Measurements from ENCODE around the gene SLC22A17.

SLC22A17 gene

DNA sequence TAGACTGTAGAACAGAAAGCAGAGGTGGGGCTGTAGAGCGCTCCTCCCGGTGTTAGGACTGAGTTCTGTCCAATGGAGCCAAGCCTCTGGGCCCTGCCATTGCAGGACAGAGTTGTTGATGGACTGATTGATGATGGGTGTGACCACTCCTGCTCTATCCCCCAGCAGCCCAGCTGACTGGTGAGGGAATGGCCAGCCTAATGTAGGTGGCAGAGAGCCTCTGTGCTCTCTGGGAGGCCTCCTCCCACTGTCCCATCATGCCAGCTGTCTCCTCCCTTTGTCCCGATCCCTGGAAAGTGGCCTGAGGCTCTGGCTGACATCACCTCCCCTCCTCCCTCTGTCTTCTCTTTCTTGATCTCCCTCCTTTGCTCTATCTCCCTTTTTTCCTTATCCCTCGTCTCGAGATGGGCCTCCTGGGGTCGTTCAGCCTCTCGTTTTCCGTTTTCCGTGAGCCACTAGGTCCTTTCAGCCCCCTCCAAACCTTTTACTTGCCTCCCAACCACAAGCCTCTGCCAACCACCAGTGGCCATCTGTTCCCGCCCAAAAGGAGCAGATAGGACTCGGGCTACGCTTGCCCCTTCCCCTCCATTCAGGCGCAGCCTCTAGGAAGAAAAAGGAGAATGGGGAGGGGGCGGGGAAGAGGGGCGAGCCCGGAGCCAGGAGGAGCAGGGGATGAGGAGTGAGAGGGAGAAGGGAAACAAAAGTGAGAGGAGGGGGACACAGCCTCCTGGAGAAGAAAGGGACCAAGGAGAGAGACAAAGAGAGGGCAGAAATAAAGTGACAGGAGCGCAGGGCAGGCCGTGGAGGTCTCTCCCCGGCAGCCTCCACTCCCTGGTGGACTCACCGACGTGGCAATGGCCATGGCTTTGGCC is 11.7 kb upstream of the SLC22A17 start:
- DNase-seq, result peak; percentile 84

DNA sequence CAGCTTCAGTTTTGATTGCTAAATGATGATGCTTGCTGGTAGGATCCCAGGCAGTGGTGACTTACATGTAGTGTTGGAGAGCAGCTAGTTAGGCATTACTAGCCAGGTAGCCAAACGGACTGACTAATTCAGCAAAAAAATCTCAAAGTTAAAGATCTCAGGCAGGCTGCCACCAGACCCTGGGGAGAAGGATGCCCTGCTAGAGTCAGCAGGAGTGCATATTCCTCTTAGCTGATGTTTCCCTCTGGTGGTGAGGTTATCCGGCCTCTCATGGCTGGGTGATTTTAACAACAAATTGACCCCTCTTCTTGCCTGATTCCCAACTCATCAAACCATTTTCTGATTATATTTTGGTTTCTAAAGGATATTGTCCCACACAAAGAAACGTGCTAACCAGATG is 9.5 kb upstream of the SLC22A17 start:
- DNase-seq, result no peak

DNA sequence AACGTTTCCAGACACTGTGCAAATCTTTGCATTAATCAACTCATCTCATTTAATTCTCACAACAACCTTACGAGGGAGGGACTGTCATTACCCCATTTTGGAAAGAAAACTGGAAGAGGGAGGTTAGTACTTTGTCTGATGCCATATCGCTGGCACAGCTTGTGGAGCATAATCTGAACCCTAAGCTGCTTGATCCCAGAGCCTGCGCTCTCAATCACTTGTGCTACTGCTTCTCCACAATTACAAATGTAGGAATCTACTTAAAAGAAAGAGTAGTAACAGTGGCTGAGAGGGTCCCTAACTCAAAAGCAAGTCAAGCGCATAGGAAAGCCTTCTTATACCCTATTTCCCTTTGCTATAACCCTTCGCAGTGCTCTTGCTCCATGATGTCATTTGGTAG is 9.1 kb upstream of the SLC22A17 start:
- no peak for DNase-seq

DNA sequence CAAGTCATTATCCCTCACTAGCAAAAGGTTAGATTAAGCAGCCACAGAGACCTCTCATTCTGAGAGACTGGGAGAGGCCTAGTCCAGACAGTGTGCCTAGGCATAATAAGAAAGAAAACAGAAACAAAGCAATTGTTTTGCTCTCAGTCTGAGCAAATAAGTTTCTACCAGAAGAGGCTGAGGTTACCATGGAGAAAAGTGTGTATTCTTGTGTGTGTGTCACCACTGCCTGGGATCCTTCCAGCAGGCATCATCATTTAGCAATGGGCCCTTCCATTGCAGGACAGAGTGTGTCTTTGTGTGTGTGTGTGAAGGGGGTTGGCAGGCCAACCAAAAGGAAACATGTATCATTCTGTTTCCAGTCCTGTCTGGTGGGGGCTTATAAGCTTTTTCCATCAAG is 8.6 kb upstream of the SLC22A17 start:
- DNase-seq, result no peak

DNA sequence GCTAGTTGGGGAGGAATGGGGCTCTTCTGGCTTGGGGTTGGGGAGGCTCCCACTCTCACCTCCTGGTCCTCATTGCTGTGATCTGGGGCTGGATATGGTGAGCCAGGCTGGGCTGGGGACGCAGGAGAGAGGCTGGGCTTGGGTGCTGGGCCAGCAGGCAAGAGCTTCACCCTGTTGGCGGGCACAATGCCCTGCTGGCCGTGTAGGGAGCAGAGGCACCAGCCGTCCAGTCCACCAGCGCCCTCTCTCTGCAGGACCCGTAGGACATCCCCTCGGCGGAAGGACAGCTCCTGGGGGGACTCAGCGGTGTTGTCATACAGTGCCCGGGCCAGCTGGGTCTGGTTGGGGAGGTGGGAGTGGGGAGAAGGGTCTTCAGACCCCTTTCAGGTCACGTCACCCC is 7.8 kb upstream of the SLC22A17 start:
- DNase-seq, result no peak

DNA sequence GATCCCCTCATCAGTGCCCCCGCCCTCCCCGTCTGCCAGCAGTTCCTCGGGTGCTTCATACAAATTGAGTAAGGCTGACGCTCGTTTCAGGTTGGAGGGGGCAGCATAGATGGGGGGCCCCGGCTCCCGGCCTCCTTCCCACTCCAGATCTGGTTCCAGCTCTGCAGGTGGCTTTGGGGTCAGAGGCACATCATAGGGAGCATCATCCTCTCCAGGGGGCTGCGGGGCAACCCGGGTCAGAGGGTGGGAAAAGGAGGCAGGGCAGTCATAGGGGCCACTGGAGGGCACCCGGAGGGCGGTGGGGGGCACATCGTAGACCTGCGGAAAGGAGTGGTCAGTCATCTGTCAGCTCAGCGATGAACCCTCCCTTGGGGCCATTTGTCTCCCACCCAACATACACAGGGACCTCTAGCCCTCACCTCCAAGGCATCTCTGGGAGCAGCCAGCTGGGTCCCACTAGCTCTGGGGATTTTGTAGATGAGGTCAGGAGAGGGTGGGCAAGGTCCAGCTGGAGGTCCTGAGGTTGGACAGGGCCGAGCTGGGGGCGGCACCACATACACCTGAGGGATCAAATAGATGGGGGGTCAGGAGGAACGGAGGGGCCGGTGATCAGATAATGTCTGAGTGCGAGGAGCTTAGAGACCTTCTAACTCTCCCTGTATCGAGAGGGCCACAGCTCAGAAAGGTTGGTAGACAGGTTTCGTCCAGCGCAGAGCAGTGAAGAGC is 7.2 kb upstream of the SLC22A17 start:
- no peak for DNase-seq

DNA sequence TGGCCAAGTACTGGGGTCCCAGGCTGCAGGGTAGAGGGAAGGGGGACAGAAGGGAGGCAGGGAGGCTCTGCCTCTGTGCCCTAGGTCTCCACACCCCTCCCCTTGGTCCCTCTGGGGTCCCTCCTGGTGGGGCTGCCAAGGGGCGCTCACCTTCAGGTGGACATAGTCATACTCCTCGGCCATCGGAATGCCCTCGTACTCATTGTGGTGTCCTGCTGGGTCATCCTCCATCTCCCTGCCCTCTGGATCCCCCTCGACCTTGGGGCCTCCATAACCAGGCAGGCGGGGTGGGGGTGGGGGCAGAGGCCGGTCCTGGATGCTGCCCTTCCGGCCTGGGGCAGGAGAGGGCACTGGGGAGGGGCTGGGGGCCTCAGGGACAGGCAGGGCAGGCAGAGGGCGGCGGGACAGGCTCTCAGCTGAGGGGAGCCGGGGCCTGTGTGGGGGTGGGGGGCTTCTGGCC is 6.5 kb upstream of the SLC22A17 start:
- no peak for DNase-seq

DNA sequence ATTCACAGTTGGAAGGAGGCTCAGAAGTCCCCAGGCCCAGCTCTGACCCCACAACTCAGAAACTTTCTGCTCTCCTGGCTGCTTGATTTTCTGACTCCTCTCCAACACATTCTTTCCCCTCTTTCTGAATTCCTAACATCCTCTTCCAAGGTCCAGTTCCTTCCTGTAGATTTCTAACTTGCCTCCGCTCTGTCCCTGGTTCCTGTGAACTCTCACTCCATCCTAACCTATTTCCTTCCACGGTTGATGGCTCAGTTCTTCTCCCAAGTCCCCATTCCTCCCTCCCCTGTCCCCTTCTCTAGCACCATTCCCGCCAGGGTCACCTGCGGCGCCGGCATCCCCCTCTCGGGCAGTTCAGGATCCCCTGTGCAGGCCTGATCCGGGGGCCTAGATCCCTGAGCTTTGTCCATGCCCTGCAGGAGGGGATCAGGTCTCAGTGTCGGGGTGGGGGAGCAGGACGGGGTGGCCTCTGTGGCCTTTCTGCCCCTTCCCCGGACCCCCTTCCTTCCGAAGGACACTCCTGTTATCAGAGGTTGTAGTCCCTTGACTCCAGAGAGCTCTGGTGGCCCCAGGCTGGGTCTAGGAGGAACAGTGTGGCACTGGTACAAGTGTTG is 6.0 kb upstream of the SLC22A17 start:
- DNase-seq, result no peak

DNA sequence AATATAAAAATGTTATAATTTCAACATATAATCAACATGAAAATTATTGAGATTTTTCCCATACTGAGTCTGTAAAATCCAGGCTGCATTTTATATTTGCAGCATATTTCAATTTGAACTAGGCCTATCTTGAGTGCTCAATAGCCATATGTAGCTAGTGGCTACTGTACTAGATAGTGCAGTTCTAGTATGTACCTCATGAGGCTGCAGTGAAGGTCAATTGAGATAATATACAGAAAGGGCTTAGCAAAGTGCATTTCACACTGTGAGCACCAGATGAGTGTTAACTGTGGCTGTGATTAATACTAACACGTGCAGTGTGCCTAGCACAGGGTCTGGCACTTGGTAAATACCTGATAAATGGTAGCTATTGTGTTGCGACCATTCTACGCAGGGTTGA is 5.4 kb upstream of the SLC22A17 start:
- no peak for DNase-seq

DNA sequence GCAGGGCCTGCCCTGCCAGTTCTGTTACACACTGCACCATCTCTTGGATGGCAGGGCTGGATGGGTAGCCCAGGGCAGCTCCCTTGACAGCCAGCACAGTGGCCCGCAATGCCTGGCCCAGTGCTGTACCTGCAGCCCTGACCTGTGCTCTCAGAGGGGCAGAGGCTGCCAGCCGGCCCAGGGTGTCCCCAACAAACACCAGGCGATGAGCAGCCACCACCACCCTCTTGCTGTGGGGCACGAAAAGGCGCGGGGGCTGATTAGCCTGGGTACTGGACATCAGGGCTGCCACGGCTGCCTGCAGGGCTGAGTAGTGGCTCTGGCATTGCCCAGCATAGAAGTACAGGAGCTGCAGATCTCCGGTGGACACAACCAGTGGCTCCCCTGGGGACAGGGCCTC is 4.6 kb upstream of the SLC22A17 start:
- DNase-seq, result no peak

DNA sequence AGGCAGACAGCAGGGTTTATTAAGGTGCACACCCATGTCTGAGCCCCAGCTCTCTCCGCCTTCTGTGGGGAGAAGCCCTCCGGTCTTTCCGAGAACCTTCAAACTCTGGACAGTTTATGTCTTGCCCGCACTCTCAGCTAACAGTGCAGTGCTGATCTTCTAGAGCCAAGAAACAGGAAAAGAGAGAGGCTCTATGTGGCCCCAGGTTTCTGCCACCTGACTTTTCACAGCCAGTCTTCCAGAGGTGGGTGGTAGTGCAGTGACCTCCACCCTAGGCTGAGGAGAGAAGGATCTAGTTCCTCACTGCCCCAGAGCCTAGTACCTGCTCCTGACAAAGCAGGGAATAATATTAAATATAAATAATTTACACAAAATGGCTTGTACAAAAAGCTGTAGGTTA is 4.0 kb upstream of the SLC22A17 start:
- no peak for DNase-seq

DNA sequence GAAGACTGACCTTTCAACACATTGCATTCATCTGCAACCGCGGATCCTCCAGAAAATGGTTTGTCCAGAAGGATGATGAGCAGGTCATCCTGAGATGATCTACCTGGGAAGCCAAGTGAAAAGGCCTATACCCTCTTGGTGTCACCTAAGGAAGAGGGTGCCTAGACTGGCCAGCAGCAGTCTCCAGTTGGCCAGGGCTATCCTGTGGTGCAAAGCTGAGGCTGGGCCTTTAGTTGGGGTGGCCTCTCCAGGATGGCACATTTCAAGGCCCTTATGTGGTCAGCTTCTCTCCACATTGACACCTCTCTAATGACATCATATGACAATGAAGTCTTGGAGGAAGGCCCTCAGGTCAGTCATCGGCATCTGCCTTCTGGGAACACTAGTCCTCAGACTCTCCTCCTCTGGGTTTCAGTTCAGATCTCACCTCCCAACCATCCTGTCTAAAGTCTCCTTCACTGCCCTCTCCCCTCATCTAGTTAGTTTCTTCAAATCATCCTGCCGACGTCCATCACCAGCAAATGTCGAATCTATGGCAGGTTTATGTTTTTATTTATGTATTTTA is 3.3 kb upstream of the SLC22A17 start:
- DNase-seq, result no peak

DNA sequence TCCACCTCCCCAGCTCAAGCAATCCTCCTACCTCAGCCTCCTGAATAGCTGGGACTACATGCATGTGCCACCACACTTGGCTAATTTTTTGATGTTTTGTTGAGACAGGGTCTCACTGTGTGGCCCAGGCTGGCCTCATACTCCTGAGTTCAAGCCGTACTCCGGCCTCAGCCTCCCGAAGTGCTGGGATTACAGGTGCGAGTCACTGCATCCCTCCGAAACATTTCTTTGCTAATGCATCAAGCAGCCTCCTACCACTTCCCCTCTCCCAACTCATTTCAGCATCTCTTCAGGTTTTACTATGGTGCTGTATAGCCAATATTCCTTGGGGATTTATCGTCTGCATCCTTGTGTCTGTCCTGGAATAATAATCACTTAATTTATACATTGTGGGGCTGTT is 2.3 kb upstream of the SLC22A17 start:
- no peak for DNase-seq

DNA sequence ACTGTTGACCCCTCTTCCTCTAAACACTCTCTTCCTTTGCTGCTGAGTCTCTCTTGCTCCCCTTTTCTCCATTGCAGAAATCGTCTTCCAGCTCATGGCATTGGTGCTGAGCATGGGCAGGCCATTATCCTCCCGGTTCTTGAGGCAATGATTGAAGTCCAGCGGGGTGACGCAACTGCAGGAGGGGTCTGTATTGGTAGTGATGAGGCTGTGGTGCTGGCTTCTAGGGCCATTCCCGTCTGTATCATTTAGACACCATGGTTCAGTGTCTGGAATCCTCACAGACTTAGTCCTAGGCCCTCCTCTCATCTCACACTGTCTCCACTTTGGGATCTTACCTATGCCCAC is 720 bp upstream of the SLC22A17 start:
- no peak for DNase-seq

DNA sequence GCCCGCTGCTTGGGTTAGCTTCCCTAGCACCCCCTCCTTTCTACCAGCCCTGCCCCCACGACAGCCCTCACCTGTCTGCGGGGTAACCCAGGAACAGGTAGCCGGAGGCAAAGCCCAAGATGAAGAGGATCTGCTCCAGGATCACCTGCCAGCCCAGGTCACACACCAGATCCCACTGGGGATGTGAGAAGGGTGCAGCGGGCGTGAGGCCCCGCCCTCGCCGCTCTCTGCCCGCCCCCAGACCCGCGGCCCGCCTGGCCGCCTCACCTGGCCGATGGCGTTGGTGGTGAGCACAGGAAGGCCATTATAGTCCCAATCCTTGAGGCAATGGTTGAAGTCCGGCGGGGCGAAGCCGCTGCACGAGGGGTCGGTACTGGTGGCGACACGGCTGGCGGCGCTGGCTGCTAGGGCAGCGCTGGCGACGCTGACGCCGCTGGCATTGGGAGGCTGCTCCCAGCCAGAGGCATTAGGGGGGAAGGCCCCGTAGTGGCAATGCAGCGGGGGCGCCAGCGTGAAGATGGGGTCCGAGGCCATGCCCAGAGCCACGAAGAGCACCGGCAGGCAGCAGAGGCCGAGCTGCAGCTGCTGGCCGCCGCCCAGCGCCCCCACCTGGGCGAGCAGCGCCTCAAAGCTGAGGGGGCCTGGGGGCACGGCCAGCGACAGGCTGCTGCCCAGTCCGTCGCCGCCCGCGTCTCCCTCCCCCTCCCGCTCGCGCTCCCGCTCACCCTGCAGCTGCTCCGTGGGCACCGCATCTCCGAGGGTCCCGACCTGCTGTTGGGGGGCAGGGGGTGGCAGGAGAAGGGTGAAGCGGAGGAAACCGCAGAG is 794 bp downstream of the SLC22A17 start:
- DNase-seq, result peak; percentile 77

DNA sequence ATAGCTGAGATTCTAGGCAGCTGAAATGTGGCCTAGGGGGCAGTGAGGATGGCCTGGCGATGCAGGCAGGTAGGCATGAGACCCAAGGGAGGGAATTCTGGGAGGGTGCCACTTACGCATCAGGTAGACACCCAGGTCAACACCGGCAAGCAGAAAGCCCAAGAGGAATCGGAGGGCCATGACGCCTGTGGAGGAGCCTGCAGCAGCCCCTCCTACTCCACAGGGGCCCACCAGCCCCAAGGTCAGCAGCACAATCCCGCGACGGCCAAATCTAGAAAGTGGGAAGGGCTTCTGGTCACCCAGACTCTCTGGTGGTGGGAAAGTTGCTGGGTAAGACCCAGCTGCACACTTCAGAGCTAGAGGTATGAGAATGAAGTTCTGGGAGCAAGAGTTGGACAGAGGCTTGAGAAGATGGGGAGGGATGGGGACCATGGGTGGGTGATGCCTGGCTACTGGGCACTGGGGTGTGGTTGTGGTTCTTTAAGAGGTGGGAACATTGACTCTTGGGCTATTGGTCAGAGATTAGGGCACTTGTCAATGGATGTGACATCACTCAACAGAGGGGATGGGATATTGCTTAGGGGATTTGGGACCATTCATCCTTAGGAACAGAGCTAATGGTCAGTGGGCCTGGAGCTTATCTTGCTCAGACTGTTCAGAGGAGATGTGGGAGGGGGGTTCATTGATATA is 3.4 kb downstream of the SLC22A17 start:
- DNase-seq, result no peak

DNA sequence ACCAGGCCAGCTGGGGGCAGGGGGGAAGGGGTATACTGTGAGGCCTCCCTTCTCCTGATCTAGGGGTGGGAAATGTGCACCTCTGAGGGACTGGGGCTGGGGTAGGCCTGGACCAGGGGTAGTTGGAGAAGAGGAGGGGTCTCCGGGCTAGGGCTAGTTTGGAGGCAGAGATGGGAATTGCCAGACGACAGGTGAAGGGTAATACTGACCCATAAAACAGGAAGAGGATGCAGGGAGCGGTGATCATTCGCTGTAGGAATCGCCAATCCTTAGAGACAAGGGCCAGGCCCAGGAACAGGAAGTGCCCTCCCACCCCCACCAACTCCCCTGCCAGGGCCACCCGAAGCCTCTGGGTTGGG is 4.4 kb downstream of the SLC22A17 start:
- DNase-seq, result no peak

DNA sequence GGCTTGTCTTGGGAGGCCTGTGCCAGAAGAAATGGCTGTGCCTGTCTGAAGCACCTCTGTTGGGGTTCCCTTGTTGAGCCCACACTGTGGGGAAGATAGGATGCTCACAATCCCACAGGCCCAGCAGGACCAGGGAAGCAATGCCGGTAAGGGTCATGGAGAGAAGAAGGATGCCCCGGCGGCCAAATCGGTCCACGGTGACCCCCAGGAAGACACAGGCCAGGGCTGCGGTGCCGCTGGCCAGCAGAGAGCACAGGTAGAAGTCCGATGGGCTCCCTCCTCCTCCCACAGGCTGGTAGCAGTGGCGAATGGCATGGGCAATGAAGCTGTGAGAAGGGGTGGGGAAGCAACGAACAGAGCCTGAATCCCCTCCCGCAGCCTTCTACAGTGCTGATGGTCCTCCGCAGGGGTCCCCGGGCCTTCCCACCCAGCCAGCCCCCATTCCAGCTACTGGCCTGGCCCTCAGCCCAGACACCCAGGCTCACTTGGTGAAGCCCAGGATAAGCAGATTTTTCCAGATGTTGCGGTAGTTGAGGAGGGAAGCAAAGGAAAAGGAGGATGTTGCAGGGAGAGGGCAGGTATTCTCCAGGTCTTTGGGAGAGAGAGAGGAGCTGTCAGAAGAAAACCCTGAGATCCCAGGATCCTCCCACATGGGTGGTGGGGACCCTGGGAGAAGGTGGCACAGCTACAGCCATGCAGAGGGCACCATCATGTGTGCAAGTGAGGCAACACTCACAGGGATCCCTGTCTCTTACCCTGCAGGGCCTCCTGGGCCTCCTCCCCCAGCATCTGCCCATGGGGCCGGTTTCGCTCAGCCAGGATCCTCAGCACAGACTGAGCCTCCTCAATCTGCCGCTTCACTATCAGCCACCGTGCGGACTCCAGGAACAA is 5.0 kb downstream of the SLC22A17 start:
- no peak for DNase-seq

DNA sequence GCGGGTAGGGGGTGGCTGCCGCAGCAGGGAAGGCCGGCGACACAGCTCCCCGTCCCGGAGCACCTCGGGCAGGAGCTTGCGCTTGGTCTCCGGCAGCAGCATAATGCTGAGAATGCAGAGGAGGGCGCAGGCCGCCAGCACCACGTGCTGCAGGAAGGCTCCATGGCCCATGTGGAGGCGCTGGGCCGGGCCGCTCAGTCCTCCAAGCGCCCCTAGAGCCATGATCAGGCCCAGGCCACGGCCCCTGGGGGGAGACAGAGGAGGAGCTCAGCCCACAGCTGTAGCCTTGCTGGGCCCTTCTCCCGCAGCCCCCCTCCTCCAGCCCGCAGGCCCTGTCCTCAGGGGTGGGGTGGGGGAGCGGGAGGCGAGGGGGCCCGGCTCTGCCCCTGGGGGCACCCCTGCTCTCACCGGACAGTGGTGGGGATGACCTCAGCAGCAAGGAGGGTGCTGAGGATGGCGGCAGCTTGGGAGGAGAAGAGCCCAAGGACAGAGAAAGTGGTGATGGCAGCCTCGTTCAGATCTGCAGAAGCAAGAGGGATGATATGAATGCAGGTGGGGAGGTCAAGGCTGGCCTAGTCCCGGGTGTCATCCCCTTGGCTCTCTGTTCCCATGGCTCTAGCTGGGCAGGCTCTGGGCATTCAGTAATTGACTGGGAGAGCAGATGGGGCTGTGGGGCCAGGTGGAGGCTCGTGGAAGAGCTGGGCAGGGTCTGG is 5.8 kb downstream of the SLC22A17 start:
- no peak for DNase-seq

Measured in right kidney (tissue), 1 donor.